ENCODE data around the gene PTPRB.

GRCh38 chr12:70609739-70610491 is 27.3 kb downstream of the PTPRB start:
- TF ChIP-seq CTCF (conservative IDR thresholded peaks at IDR 0.05 in 1 of 2, IDR thresholded peaks at IDR 0.05 in 1 of 2; ENCODE audit: low read depth in 1 of 2, low read length in 2 of 2) (no peak), EZH2 (IDR thresholded peaks at IDR 0.05; ENCODE audit: low read length, missing control alignments) (no peak)
